Non-pigmented ciliary epithelial cell (primary cell): ENCODE results near the gene IFNL1.
"Not testable (repeated sequence)": the region's sequence is repeated elsewhere in the genome, so short reads cannot be mapped to it uniquely, and the experiment has no call there.

Experiments used
- DNase-seq: peaks from one replicate; pipeline ENCODE4 v3.0.0-alpha.2; 2010; ENCODE audit warnings: low read depth

IFNL1 gene

GRCh38 chr19:39332293-39332692 lies 36.1 kb downstream of the IFNL1 start:
- DNase-seq: no peak

- not testable (repeated sequence) for DNase-seq
Measured at GRCh38 chr19:39332738-39333137, 36.5 kb downstream of the IFNL1 start.

GRCh38 chr19:39333507-39333906 lies 37.3 kb downstream of the IFNL1 start:
- DNase-seq: no peak

GRCh38 chr19:39334444-39334976 lies 38.3 kb downstream of the IFNL1 start:
- no peak for DNase-seq

- DNase-seq: no peak
Measured at GRCh38 chr19:39335168-39335548, 39.0 kb downstream of the IFNL1 start.

- no peak for DNase-seq
Measured at GRCh38 chr19:39336483-39336882, 40.3 kb downstream of the IFNL1 start.

- DNase-seq: no peak
Measured at GRCh38 chr19:39339674-39340073, 43.5 kb downstream of the IFNL1 start.

- not testable (repeated sequence) for DNase-seq
Measured at GRCh38 chr19:39340156-39340555, 43.9 kb downstream of the IFNL1 start.

- no peak for DNase-seq
Measured at GRCh38 chr19:39341129-39341718, 45.0 kb downstream of the IFNL1 start.

GRCh38 chr19:39341719-39342604 lies 45.8 kb downstream of the IFNL1 start, which contains the start of gene SAMD4B:
TSS of gene SAMD4B (plus strand) at chr19:39342421. CDS start at chr19:39356894, 14,473 bp downstream.
- peak; percentile 87 for DNase-seq

- no peak for DNase-seq
Measured at GRCh38 chr19:39342647-39343305, 46.6 kb downstream of the IFNL1 start.

GRCh38 chr19:39345956-39346355 lies 49.7 kb downstream of the IFNL1 start:
- no peak for DNase-seq

GRCh38 chr19:39347332-39348164 lies 51.3 kb downstream of the IFNL1 start:
- no peak for DNase-seq
